K562 (cell line): ENCODE results near the gene MOXD1. TPM values are rescaled to one million over a fixed set of nuclear protein-coding genes. Genes with fewer than 3 reads are reported as not detected.

ENCODE experiments used
- ATAC-seq: fragments of 200-7000 bp; cut with Tn5 transposase; 3 replicates; pipeline ENCODE4 v1.9.1; 2020; ENCODE audit warnings: moderate library complexity
- BruUV-seq: library from RNA; stranded (reverse); fragments of 400-500 nt; replicated peaks from 2 replicates; lab custom pipeline; 2021; lab: Mats Ljungman, UMichigan
- CTCF ChIA-PET: fragments of 300-600 bp; formaldehyde crosslinking; extraction: SDS; loops from one replicate; lab custom pipeline; 2021; ENCODE audit warnings: low intra/inter-chr PET ratio; lab: Yijun Ruan, JAX
- POLR2A ChIA-PET: fragments of 300-600, 350-650 bp; sonication (Branson Sonifier 250); formaldehyde crosslinking; extraction: SDS; loops from one replicate; lab custom pipeline; 2021; ENCODE audit warnings: antibody characterized with exemption, inconsistent platforms; lab: Yijun Ruan, JAX
- DNase-seq, 4 experiments: peaks; one replicate each; pipeline versions ENCODE4 v3.0.0 to v3.0.0-alpha.2; 2011 to 2018; ENCODE audit warnings: low spot score in 3 of 4, mixed read lengths in 3 of 4; ENCODE audit errors: extremely low read depth in 1 of 4
- FAIRE-seq: peaks from 2 replicates; lab custom pipeline; 2011; peaks lifted over from hg19 to GRCh38; lab: Jason Lieb, UNC
- H2AFZ ChIP-seq: 2 replicates; pipeline ENCODE4 v1.6.0; 2011; ENCODE audit warnings: low read depth, low read length, control low read depth, inconsistent platforms
- H3K27ac ChIP-seq: fragments of 200-600 bp; 3 replicates; pipeline ENCODE4 v1.8.0; 2011; ENCODE audit warnings: low read depth, mild to moderate bottlenecking, control low read depth, inconsistent platforms, low read length, moderate library complexity, mixed read lengths; ENCODE audit errors: extremely low read depth
- H3K27me3 ChIP-seq, 2 experiments: fragments of 300-600 bp in 1 of 2; 2 replicates in 1 of 2; 3 replicates in 1 of 2; pipeline versions ENCODE4 v1.6.0 to v1.8.0; 2011; ENCODE audit warnings: inconsistent platforms in 2 of 2, low read length in 2 of 2, mild to moderate bottlenecking in 1 of 2, mixed read lengths in 1 of 2, moderate library complexity in 1 of 2; ENCODE audit not compliant: control insufficient read depth in 2 of 2, insufficient read depth in 2 of 2
- H3K36me3 ChIP-seq: fragments of 300-600 bp; 3 replicates; pipeline ENCODE4 v1.8.0; 2011; ENCODE audit warnings: mild to moderate bottlenecking, low read length, inconsistent platforms; ENCODE audit not compliant: control insufficient read depth, insufficient read depth
- H3K4me1 ChIP-seq, 2 experiments: fragments of 200-600 bp in 1 of 2; replicated peaks in 1 of 2; 2 replicates in 1 of 2; 3 replicates in 1 of 2; pipeline versions ENCODE4 v1.5.1 to v1.8.0; 2011; ENCODE audit warnings: inconsistent platforms in 2 of 2, low read length in 2 of 2, mild to moderate bottlenecking in 1 of 2, mixed read lengths in 1 of 2, moderate library complexity in 1 of 2; ENCODE audit not compliant: control insufficient read depth in 2 of 2, insufficient read depth in 2 of 2
- H3K4me2 ChIP-seq: 2 replicates; pipeline ENCODE4 v1.6.1; 2011; ENCODE audit warnings: low read length, control low read depth, inconsistent platforms, mixed read lengths; ENCODE audit not compliant: insufficient read depth
- H3K4me3 ChIP-seq: fragments of 200-600 bp; sonication (generic), shearing (Covaris generic); 2 replicates; pipeline ENCODE4 v1.5.1; 2016; ENCODE audit warnings: control low read depth, inconsistent platforms
- H3K79me2 ChIP-seq: fragments of 200-600 bp; 3 replicates; pipeline ENCODE4 v1.8.0; 2011; ENCODE audit warnings: low read length, inconsistent platforms; ENCODE audit not compliant: control insufficient read depth, insufficient read depth
- H3K9ac ChIP-seq, 2 experiments: 2 replicates each; pipeline versions ENCODE4 v1.6.0 to v1.6.1; 2011; ENCODE audit warnings: low read depth in 2 of 2, low read length in 2 of 2, control low read depth in 1 of 2, inconsistent platforms in 1 of 2, mild to moderate bottlenecking in 1 of 2, mixed read lengths in 1 of 2; ENCODE audit not compliant: insufficient read depth in 1 of 2
- H3K9me1 ChIP-seq: one replicate; pipeline ENCODE4 v1.6.0; 2011; ENCODE audit warnings: inconsistent platforms, mild to moderate bottlenecking, low read length, moderate library complexity; ENCODE audit not compliant: control insufficient read depth, insufficient read depth
- H3K9me3 ChIP-seq: replicated peaks from 2 replicates; pipeline ENCODE4 v1.5.1; 2011; ENCODE audit warnings: low read depth, low read length, inconsistent platforms; ENCODE audit not compliant: control insufficient read depth, insufficient read depth
- H4K20me1 ChIP-seq: replicated peaks from 2 replicates; pipeline ENCODE4 v1.6.1; 2011; ENCODE audit warnings: low read length, inconsistent platforms, mixed read lengths; ENCODE audit not compliant: control insufficient read depth, insufficient read depth
- GATAD2A ChIP-seq: fragments of 450-650 bp; IDR thresholded peaks from 2 replicates; pipeline ENCODE4 v1.6.1; 2017
- SMAD1 ChIP-seq: fragments of 150-350 bp; IDR thresholded peaks from 2 replicates; pipeline ENCODE4 v1.6.1; 2014; ENCODE audit warnings: low read length, low read depth; ENCODE audit not compliant: partially characterized antibody
- ZNF586 ChIP-seq: fragments of 450-650 bp; formaldehyde crosslinking; conservative IDR thresholded peaks from 2 replicates; pipeline ENCODE4 v1.4.0; 2020; ENCODE audit warnings: mild to moderate bottlenecking, moderate library complexity
- WGBS: fragments of 100-300 bp; shearing (Covaris generic); methylation state at CpG from one replicate; pipeline ENCODE4 v1.1.6; 2016; ENCODE audit warnings: low coverage, mixed read lengths; ENCODE audit not compliant: insufficient coverage; ENCODE audit errors: missing lambda C conversion rate; 5-methylcytosine and 5-hydroxymethylcytosine counted together
- in situ Hi-C: fragments of 300-500 bp; cut with MboI; formaldehyde crosslinking; loops from 4 replicates; pipeline ENCODE4 v1.15.0; 2018; ENCODE audit warnings: inconsistent platforms, mixed read lengths
- intact Hi-C: fragments of 100-400 bp; cut with micrococcal nuclease; formaldehyde crosslinking; loops from 2 replicates; pipeline ENCODE4 v1.14.2; 2022
- polyA plus RNA-seq, 8 experiments: library from polyadenylated mRNA; depleted of rRNA in 4 of 8; stranded (reverse) in 5 of 8; unstranded in 3 of 8; fragments of >200 nt; fragmentation: Nextera tagmentation in 2 of 8; fragmentation: Illumina TruSeq in 1 of 8; extraction: Ambion mirVana in 2 of 8; extraction: Trizol in 1 of 8; gene quantifications; 2 replicates each; pipeline versions ENCODE4 v1.2.1 to v1.2.3, GENCODE V29; 2011 to 2014; ENCODE audit warnings: inconsistent platforms in 1 of 8, missing spikeins in 1 of 8
- total RNA-seq, 7 experiments: library from RNA; depleted of rRNA in 6 of 7; stranded (reverse); fragments of >200 nt in 6 of 7; fragmentation: Illumina TruSeq in 2 of 7; extraction: Trizol in 2 of 7; gene quantifications; 2 replicates each; pipeline versions ENCODE4 v1.2.1 to v1.2.3, GENCODE V29; 2011 to 2021; ENCODE audit warnings: low replicate concordance in 1 of 7
- TF ChIP-seq, protein P1 (sequence below): fragments of 450-650 bp; formaldehyde crosslinking; conservative IDR thresholded peaks from 2 replicates; pipeline ENCODE4 v1.4.0; 2022; ENCODE audit warnings: mild to moderate bottlenecking, missing genetic modification characterization
- TF ChIP-seq, protein P2 (sequence below): sonication (generic); formaldehyde crosslinking; IDR thresholded peaks from 2 replicates; pipeline ENCODE4 v1.8.1; 2023; ENCODE audit warnings: mild to moderate bottlenecking, missing genetic modification reagents, moderate library complexity

The MOXD1 gene
- total and polyA plus RNA-seq, 9 of the 15 experiments (the other 6 are each of a cell fraction or from before 2014, with no cell fraction given): not detected

DNA sequence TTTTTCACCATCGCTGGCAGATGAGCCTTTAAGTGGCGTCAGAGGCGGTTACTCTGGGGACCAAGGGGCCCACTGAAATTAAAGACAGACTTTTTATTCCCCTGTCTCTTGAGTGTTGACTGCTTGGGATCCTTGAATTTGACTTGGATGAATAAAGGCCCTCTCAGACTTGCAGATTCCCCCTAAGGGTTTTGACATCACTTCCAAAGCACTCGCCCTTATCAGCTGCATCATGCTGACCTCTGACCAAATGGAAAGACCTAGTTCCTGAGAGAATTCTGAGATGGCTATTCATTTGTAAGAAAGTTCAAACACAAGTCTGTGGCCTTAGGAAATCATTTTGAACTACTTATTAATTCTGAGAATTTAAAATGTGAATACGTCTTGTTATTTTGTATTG lies 13.5 kb upstream of the MOXD1 start:
- no peak overlapping the region for H3K9ac ChIP-seq
- CTCF ChIA-PET: no interaction called here
- DNase-seq (no peak), ATAC-seq (no peak), FAIRE-seq (no peak)
- in situ Hi-C loops: no loop called here
- POLR2A ChIA-PET: no interaction called here
- H3K4me2 ChIP-seq: no peak overlapping the region
- no peak overlapping the region for H3K4me3 ChIP-seq
- under 1% methylated on average over 5 of the region's 5 CpGs for WGBS
- no peaks in the 10 kb centered on the region for H3K9me1 ChIP-seq
- BruUV-seq: no TSS peak
- no peaks in the 10 kb centered on the region for H3K36me3 ChIP-seq
- intact Hi-C loops: no loop called here
- no peaks in the 10 kb centered on the region for H3K4me1 ChIP-seq
- no peaks in the 10 kb centered on the region for H4K20me1 ChIP-seq
- no peaks in the 10 kb centered on the region for H3K79me2 ChIP-seq
- no peak overlapping the region for H2AFZ ChIP-seq
- TF ChIP-seq ZNF586 (CRISPR knock-in tag): no peak
- TF ChIP-seq, protein P1, sequence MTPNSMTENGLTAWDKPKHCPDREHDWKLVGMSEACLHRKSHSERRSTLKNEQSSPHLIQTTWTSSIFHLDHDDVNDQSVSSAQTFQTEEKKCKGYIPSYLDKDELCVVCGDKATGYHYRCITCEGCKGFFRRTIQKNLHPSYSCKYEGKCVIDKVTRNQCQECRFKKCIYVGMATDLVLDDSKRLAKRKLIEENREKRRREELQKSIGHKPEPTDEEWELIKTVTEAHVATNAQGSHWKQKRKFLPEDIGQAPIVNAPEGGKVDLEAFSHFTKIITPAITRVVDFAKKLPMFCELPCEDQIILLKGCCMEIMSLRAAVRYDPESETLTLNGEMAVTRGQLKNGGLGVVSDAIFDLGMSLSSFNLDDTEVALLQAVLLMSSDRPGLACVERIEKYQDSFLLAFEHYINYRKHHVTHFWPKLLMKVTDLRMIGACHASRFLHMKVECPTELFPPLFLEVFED (CRISPR knock-in tag): no peak
- TF ChIP-seq GATAD2A: no peak
- TF ChIP-seq, protein P2, sequence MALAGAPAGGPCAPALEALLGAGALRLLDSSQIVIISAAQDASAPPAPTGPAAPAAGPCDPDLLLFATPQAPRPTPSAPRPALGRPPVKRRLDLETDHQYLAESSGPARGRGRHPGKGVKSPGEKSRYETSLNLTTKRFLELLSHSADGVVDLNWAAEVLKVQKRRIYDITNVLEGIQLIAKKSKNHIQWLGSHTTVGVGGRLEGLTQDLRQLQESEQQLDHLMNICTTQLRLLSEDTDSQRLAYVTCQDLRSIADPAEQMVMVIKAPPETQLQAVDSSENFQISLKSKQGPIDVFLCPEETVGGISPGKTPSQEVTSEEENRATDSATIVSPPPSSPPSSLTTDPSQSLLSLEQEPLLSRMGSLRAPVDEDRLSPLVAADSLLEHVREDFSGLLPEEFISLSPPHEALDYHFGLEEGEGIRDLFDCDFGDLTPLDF (CRISPR knock-in tag): no peak
- no peak for TF ChIP-seq SMAD1
- H3K27ac ChIP-seq: no peak overlapping the region
- no peaks in the 10 kb centered on the region for H3K27me3 ChIP-seq
- no peaks in the 10 kb centered on the region for H3K9me3 ChIP-seq
